GM19468 (cell line): ENCODE data around the gene AUP1.
A peak's percentile ranks its signal among the peaks of the same experiment; 100 is the strongest.

Experiments used
- ATAC-seq: cut with Tn5 transposase; IDR thresholded peaks from one replicate; pipeline ENCODE4 v1.9.1; 2021; ENCODE audit warnings: mild to moderate bottlenecking, moderate library complexity, moderate number of reproducible peaks; ENCODE audit not compliant: unreplicated experiment; ENCODE audit errors: extremely low read depth

The AUP1 gene

DNA sequence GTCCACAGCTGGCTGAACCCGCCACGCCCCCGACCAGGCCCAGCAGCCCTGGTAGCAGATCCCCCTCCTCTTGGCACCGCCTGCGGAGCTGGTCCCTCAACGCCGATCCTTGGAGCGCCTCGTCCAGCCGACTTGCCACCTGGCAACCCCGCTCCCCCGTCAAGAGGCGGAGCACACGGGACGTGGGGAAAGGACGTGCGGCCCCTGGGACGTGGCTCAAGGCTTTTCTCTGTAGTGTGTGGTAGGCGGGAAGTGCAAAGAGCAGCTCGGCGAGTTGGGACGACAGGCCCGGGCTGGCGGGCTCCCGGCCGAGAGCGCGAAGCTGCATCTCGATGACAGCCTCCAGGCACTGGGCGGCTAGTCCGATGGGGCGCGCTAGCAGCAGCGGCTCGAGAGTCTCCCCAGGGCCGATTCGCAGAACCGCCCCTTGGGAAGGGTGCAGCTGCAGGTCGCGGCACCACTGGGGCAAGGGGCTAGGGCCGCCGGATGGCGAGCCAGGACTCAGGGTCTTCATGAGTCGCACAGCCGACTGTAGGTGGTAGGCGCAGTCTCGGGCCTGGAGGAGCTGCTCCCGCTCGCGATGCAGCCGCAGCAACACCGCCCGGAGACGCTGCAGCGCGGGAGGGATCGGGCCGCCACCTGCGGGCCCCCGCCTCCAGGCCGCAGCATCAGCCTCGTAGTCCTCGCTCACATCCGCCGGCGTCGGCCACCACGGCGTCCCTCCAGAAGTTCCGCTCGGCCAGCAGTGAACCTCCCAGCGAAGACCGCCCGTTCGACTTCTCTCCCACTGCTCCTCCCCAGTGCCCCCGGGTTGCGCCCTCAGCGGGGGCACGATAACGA is 47.3 kb downstream of the AUP1 start:
- peak; percentile 35 for ATAC-seq

DNA sequence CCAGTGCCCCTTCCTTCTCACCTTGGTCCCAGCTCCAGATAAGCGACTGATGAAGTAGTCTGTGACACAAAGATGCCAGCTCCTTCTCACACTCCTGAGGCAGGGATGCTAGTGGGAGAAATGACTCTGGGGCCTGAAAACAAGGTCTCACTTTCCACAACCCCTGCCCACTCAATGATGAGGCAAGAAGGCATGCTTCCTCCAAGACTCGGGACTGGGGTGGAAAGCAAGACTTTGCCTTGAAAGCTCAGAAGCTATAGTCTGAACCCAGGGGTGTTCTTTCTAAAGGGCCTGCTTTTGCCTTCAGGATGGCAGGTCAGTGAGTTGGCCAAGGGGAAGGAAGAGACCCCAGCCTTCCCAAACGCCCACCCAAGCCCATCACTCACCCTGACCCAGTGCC is 48.1 kb downstream of the AUP1 start:
- no peak for ATAC-seq
